ENCODE results near the gene EVC2. TPM values are rescaled to one million over a fixed set of nuclear protein-coding genes. Genes with fewer than 3 reads are reported as not detected.

EVC2 gene
- polyA plus RNA-seq, 3 donors, result 0.04 to 0.12 (median 0.08) TPM

DNA sequence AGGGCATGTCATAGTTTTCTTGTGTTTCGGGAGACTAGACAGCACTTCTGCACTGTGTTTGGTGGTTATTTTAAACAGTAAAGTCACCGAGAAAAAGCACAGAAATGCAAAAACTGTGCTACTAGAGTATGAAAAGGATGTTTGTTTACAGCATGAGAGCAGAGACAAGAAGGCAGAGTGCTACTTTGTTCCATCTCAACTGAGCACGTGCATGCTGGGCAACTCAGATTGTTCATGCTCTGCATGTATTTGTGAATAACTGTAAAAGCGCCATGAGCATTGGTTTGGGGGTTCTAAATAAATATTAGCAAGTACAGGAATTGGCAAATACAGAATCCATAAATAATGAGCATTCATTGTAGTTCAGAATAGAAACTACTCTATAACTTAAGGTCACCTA lies 10.1 kb upstream of the EVC2 start:
- H3K4me2 ChIP-seq (replicated peaks; ENCODE audit: extremely low read depth, low read length, poor library complexity, severe bottlenecking), result no peak overlapping the region
- peaks cover 0 to 2% of the 10 kb centered on the region in 2 donors for H3K27me3 ChIP-seq (ENCODE audit: control insufficient read depth in 2 of 2, insufficient read depth in 2 of 2, low read length in 2 of 2)
- H3K4me3 Mint-ChIP-seq, result no peak overlapping the region
- 67% methylated on average over 1 of the region's 4 CpGs for WGBS (ENCODE audit: insufficient coverage)
- no peak overlapping the region for H2AFZ ChIP-seq (ENCODE audit: insufficient read depth, low read depth, low read length, poor library complexity, severe bottlenecking)
- H3K27ac Mint-ChIP-seq, result no peak overlapping the region
- no peaks in the 10 kb centered on the region for H3K36me3 ChIP-seq (replicated peaks in 1 of 2; ENCODE audit: control insufficient read depth in 1 of 2, insufficient read depth in 2 of 2, low read length in 2 of 2)
- intact Hi-C loops (cut with micrococcal nuclease), result no loop called here
- H3K27ac ChIP-seq (ENCODE audit: low read depth in 1 of 2, low read length in 2 of 2), result no peak overlapping the region
- peaks cover 0 to 17% (median 11%) of the 10 kb centered on the region in 7 donors for H3K9me3 Mint-ChIP-seq
- H4K20me1 ChIP-seq (ENCODE audit: insufficient read depth, low read length), result no peaks in the 10 kb centered on the region
- DNase-seq, result no peak
- H3K9me3 ChIP-seq (replicated peaks in 1 of 2; ENCODE audit: control insufficient read depth in 1 of 2, insufficient read depth in 1 of 2, low read length in 2 of 2), result peaks cover 8% of the 10 kb centered on the region in 2 donors
- no peak overlapping the region for H3K9ac ChIP-seq (ENCODE audit: insufficient read depth, low read length, poor library complexity, severe bottlenecking)
- TF ChIP-seq, protein P1, sequence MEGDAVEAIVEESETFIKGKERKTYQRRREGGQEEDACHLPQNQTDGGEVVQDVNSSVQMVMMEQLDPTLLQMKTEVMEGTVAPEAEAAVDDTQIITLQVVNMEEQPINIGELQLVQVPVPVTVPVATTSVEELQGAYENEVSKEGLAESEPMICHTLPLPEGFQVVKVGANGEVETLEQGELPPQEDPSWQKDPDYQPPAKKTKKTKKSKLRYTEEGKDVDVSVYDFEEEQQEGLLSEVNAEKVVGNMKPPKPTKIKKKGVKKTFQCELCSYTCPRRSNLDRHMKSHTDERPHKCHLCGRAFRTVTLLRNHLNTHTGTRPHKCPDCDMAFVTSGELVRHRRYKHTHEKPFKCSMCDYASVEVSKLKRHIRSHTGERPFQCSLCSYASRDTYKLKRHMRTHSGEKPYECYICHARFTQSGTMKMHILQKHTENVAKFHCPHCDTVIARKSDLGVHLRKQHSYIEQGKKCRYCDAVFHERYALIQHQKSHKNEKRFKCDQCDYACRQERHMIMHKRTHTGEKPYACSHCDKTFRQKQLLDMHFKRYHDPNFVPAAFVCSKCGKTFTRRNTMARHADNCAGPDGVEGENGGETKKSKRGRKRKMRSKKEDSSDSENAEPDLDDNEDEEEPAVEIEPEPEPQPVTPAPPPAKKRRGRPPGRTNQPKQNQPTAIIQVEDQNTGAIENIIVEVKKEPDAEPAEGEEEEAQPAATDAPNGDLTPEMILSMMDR (IDR thresholded peaks at IDR 0.05), result no peak
- H3K36me3 Mint-ChIP-seq, result no peaks in the 10 kb centered on the region
- peaks cover 3 to 12% (median 8%) of the 10 kb centered on the region in 3 donors for H3K27me3 Mint-ChIP-seq (ENCODE audit: low read depth in 3 of 3)
- no peaks in the 10 kb centered on the region for H3K4me1 Mint-ChIP-seq
- H3K79me2 ChIP-seq (ENCODE audit: insufficient read depth, low read length), result no peaks in the 10 kb centered on the region
- no peaks in the 10 kb centered on the region for H3K4me1 ChIP-seq (ENCODE audit: control insufficient read depth in 1 of 2, insufficient read depth in 2 of 2, low read length in 2 of 2)
- no peak overlapping the region for H3K4me3 ChIP-seq (replicated peaks in 1 of 3; ENCODE audit: low read depth in 2 of 3, low read length in 3 of 3)

DNA sequence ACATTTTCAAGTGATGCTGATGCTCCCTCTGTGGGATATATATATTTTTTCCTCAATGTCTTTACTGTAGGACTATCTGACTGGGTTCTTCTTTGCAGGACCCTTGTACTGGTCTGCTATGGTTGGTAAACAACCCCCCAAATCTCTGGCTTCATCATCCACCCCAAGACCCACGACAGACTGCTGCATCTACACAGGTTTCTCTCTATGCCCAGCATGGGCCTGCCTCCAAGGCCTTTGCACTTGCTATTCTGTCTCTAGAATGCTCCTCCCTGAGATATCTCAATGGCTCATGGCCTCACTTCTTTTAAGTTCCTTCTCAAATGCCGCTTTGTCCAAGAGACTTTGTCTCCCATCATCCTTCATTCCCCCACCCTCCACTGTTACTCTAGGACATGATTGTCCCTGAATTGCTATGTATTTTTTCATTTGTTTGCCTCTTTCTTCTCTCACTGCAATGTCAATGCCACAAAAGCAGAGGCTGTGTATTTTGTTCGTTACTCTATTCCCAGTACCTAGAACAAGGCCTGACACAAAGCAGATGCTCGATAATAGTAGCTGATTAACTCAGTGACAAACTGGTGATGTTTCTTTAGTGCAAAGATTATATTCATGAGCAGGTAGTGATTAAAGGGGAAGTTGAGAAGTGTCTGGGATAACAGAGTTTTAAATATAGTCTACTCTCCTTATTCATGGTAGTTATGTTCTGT lies 9.2 kb upstream of the EVC2 start:
- no peaks in the 10 kb centered on the region for H3K36me3 ChIP-seq (replicated peaks in 1 of 2; ENCODE audit: control insufficient read depth in 1 of 2, insufficient read depth in 2 of 2, low read length in 2 of 2)
- peaks cover 0 to 21% (median 11%) of the 10 kb centered on the region in 7 donors for H3K9me3 Mint-ChIP-seq
- WGBS (ENCODE audit: insufficient coverage), result 94% methylated on average over 2 of the region's 4 CpGs
- no peaks in the 10 kb centered on the region for H3K4me1 Mint-ChIP-seq
- H3K4me1 ChIP-seq (ENCODE audit: control insufficient read depth in 1 of 2, insufficient read depth in 2 of 2, low read length in 2 of 2), result no peaks in the 10 kb centered on the region
- no peaks in the 10 kb centered on the region for H3K79me2 ChIP-seq (ENCODE audit: insufficient read depth, low read length)
- no peaks in the 10 kb centered on the region for H4K20me1 ChIP-seq (ENCODE audit: insufficient read depth, low read length)
- H3K4me2 ChIP-seq (replicated peaks; ENCODE audit: extremely low read depth, low read length, poor library complexity, severe bottlenecking), result no peak overlapping the region
- peak overlapping the region in 1 of 7 donors; percentile 1 for H3K27ac Mint-ChIP-seq
- peaks cover 8% of the 10 kb centered on the region in 2 donors for H3K9me3 ChIP-seq (replicated peaks in 1 of 2; ENCODE audit: control insufficient read depth in 1 of 2, insufficient read depth in 1 of 2, low read length in 2 of 2)
- TF ChIP-seq, protein P1 (IDR thresholded peaks at IDR 0.05), result no peak
- H3K4me3 ChIP-seq (replicated peaks in 1 of 3; ENCODE audit: low read depth in 2 of 3, low read length in 3 of 3), result no peak overlapping the region
- no peaks in the 10 kb centered on the region for H3K36me3 Mint-ChIP-seq
- H3K27me3 Mint-ChIP-seq (ENCODE audit: low read depth in 3 of 3), result peaks cover 3 to 19% (median 10%) of the 10 kb centered on the region in 3 donors
- intact Hi-C loops (cut with micrococcal nuclease), result no loop called here
- no peak overlapping the region for H3K27ac ChIP-seq (ENCODE audit: low read depth in 1 of 2, low read length in 2 of 2)
- H2AFZ ChIP-seq (ENCODE audit: insufficient read depth, low read depth, low read length, poor library complexity, severe bottlenecking), result no peak overlapping the region
- DNase-seq, result no peak
- peaks cover 4 to 6% of the 10 kb centered on the region in 2 donors for H3K27me3 ChIP-seq (ENCODE audit: control insufficient read depth in 2 of 2, insufficient read depth in 2 of 2, low read length in 2 of 2)
- no peak overlapping the region for H3K4me3 Mint-ChIP-seq
- H3K9ac ChIP-seq (ENCODE audit: insufficient read depth, low read length, poor library complexity, severe bottlenecking), result no peak overlapping the region
